ENCODE measurements around the gene UPK3A. TPM values are rescaled to one million over a fixed set of nuclear protein-coding genes. Genes with fewer than 3 reads are reported as not detected.

Gene UPK3A
- total and polyA plus RNA-seq, 2 of the 13 experiments (the other 11 are each of a cell fraction or from before 2014, with no cell fraction given) = 10.5 to 13.8 TPM

- TF ChIP-seq ZNF652 (CRISPR knock-in tag; IDR thresholded peaks at IDR 0.05; ENCODE audit: borderline replicate concordance, low read depth) (no peak), ZNF160 (CRISPR knock-in tag; IDR thresholded peaks at IDR 0.05) (no peak), PTBP1 (IDR thresholded peaks at IDR 0.05; ENCODE audit: low read depth, low read length, poor library complexity, severe bottlenecking) (no peak), DZIP1 (CRISPR knock-in tag; IDR thresholded peaks at IDR 0.05) (no peak), RBM39 (IDR thresholded peaks at IDR 0.05; ENCODE audit: low read depth, low read length, poor library complexity, severe bottlenecking) (no peak), ZNF609 (CRISPR knock-in tag; IDR thresholded peaks at IDR 0.05; ENCODE audit: borderline replicate concordance) (no peak), ZC3H13 (CRISPR knock-in tag; IDR thresholded peaks at IDR 0.05) (no peak), RARA (CRISPR knock-in tag; IDR thresholded peaks at IDR 0.05) (no peak), FIP1L1 (IDR thresholded peaks at IDR 0.05; ENCODE audit: borderline replicate concordance, insufficient read depth, low read depth, low read length) (no peak), ZFY (CRISPR knock-in tag; IDR thresholded peaks at IDR 0.05) (no peak), ZBTB42 (CRISPR knock-in tag; IDR thresholded peaks at IDR 0.05) (no peak), HOXA5 (CRISPR knock-in tag; IDR thresholded peaks at IDR 0.05) (no peak), ZNF589 (CRISPR knock-in tag; conservative IDR thresholded peaks at IDR 0.05) (0 out of 2 replicates have a peak, but pooled peaks have one; percentile 39)
Measured at GRCh38 chr22:45291061-45291930, 6.5 kb downstream of the UPK3A start (continued).
